Tibial nerve (tissue), 4 donors: ENCODE measurements around the gene PAPPA. TPM values are rescaled to one million over a fixed set of nuclear protein-coding genes. Genes with fewer than 3 reads are reported as not detected.

ENCODE experiments used
- DNase-seq, 2 donors: peaks; one replicate each; pipeline ENCODE4 v3.0.0-alpha.2; 2019; ENCODE audit warnings: low spot score in 2 of 2
- H3K27ac ChIP-seq, 4 donors: fragments of 200-600 bp; sonication (generic) in 3 of 4; one replicate each; pipeline ENCODE4 v1.5.1; 2017 to 2019; ENCODE audit warnings: mild to moderate bottlenecking in 1 of 4
- H3K27me3 ChIP-seq, 2 donors: fragments of 200-600 bp; sonication (generic) in 1 of 2; one replicate each; pipeline versions ENCODE4 v1.5.1 to v1.6.0; 2017 to 2019
- H3K36me3 ChIP-seq, 3 donors: fragments of 200-600 bp; sonication (generic); one replicate each; pipeline ENCODE4 v1.5.1; 2018 to 2019
- H3K4me1 ChIP-seq, 4 donors: fragments of 200-600 bp; sonication (generic) in 3 of 4; one replicate each; pipeline ENCODE4 v1.5.1; 2017 to 2019
- H3K4me3 ChIP-seq, 4 donors: fragments of 200-600 bp; sonication (generic) in 3 of 4; one replicate each; pipeline ENCODE4 v1.5.1; 2017 to 2019; ENCODE audit warnings: mild to moderate bottlenecking in 1 of 4, moderate library complexity in 1 of 4
- H3K9me3 ChIP-seq, 4 donors: fragments of 200-600 bp; sonication (generic) in 3 of 4; one replicate each; pipeline ENCODE4 v1.5.1; 2017 to 2019
- CTCF ChIP-seq, 5 experiments: fragments of 200-600 bp in 3 of 5; fragments of 450-650 bp in 2 of 5; sonication (generic) in 3 of 5; IDR thresholded peaks; one replicate each; pipeline ENCODE4 v1.5.1; 2016 to 2019; ENCODE audit warnings: antibody characterized with exemption in 5 of 5, mild to moderate bottlenecking in 3 of 5, moderate library complexity in 2 of 5
- EP300 ChIP-seq, 2 donors: sonication (generic); formaldehyde crosslinking; IDR thresholded peaks; one replicate each; pipeline ENCODE4 v1.6.1; 2017; ENCODE audit warnings: antibody characterized with exemption in 2 of 2, mild to moderate bottlenecking in 1 of 2
- POLR2A ChIP-seq, 2 donors: fragments of 450-650 bp; IDR thresholded peaks; one replicate each; pipeline ENCODE4 v1.6.1; 2017; ENCODE audit warnings: antibody characterized with exemption in 2 of 2, mild to moderate bottlenecking in 2 of 2, moderate library complexity in 2 of 2
- WGBS, 2 donors: methylation state at CpG; one replicate each; pipeline ENCODE4 v1.1.5; 2018; 5-methylcytosine and 5-hydroxymethylcytosine counted together
- total RNA-seq, 4 donors: library from RNA; depleted of rRNA; stranded (reverse); fragments of >200 nt; gene quantifications; one replicate each; pipeline ENCODE4 v1.1.0, GENCODE V29; 2016

Gene PAPPA
- total RNA-seq, 4 donors from 2014 or later: 1.0 to 8.1 (median 4.0) TPM

- DNase-seq: no peak
- H3K9me3 ChIP-seq: no peaks in the 10 kb centered on the region
- no peak overlapping the region for H3K4me3 ChIP-seq
- no peak overlapping the region for H3K27ac ChIP-seq
- H3K36me3 ChIP-seq: no peaks in the 10 kb centered on the region
- 88 to 89% methylated on average over 3 of the region's 3 CpGs for WGBS, 2 donors
- no peaks in the 10 kb centered on the region for H3K27me3 ChIP-seq
- no peak for TF ChIP-seq CTCF (IDR thresholded peaks at IDR 0.05)
- no peak for TF ChIP-seq EP300 (IDR thresholded peaks at IDR 0.05)
- no peak for TF ChIP-seq POLR2A (IDR thresholded peaks at IDR 0.05)
- no peaks in the 10 kb centered on the region for H3K4me1 ChIP-seq
These were observed 30.4 kb upstream of the PAPPA start for GRCh38 chr9:116123171-116123570.

GRCh38 chr9:116124472-116125040, 29.0 kb upstream of the PAPPA start:
- H3K4me3 ChIP-seq: no peak overlapping the region
- no peaks in the 10 kb centered on the region for H3K36me3 ChIP-seq
- WGBS, 2 donors: 67 to 73% methylated on average over 4 of the region's 4 CpGs
- H3K4me1 ChIP-seq: no peaks in the 10 kb centered on the region
- no peaks in the 10 kb centered on the region for H3K9me3 ChIP-seq
- H3K27ac ChIP-seq: no peak overlapping the region
- no peaks in the 10 kb centered on the region for H3K27me3 ChIP-seq
- no peak for DNase-seq
- no peak for TF ChIP-seq POLR2A (IDR thresholded peaks at IDR 0.05)
- no peak for TF ChIP-seq EP300 (IDR thresholded peaks at IDR 0.05)
- TF ChIP-seq CTCF (IDR thresholded peaks at IDR 0.05): no peak

GRCh38 chr9:116133163-116133562, 20.4 kb upstream of the PAPPA start:
- H3K27me3 ChIP-seq: no peaks in the 10 kb centered on the region
- H3K36me3 ChIP-seq: no peaks in the 10 kb centered on the region
- H3K4me1 ChIP-seq: no peaks in the 10 kb centered on the region
- H3K4me3 ChIP-seq: no peak overlapping the region
- no peak for DNase-seq
- H3K27ac ChIP-seq: no peak overlapping the region
- H3K9me3 ChIP-seq: peaks cover 0 to 12% (median 2%) of the 10 kb centered on the region in 4 donors
- TF ChIP-seq POLR2A (IDR thresholded peaks at IDR 0.05) (no peak), CTCF (IDR thresholded peaks at IDR 0.05) (no peak), EP300 (IDR thresholded peaks at IDR 0.05) (no peak)
- WGBS, 2 donors: 36 to 40% methylated on average over 2 of the region's 2 CpGs

GRCh38 chr9:116134975-116135374, 18.6 kb upstream of the PAPPA start:
- TF ChIP-seq EP300 (IDR thresholded peaks at IDR 0.05) (no peak), POLR2A (IDR thresholded peaks at IDR 0.05) (no peak), CTCF (IDR thresholded peaks at IDR 0.05) (no peak)
- H3K27me3 ChIP-seq: no peaks in the 10 kb centered on the region
- H3K4me1 ChIP-seq: no peaks in the 10 kb centered on the region
- no peaks in the 10 kb centered on the region for H3K36me3 ChIP-seq
- H3K27ac ChIP-seq: no peak overlapping the region
- H3K9me3 ChIP-seq: peaks cover 0 to 12% (median 2%) of the 10 kb centered on the region in 4 donors
- DNase-seq: no peak
- 39 to 44% methylated on average over 3 of the region's 3 CpGs for WGBS, 2 donors
- H3K4me3 ChIP-seq: no peak overlapping the region

- Histone ChIP-seq H3K27me3 (no peaks in the 10 kb centered on the region), H3K4me3 (no peak overlapping the region), H3K4me1 (no peaks in the 10 kb centered on the region), H3K9me3 (no peaks in the 10 kb centered on the region), H3K36me3 (no peaks in the 10 kb centered on the region), H3K27ac (no peak overlapping the region)
- WGBS, 2 donors: 86 to 87% methylated on average over 2 of the region's 2 CpGs
- TF ChIP-seq POLR2A (IDR thresholded peaks at IDR 0.05): no peak
- TF ChIP-seq CTCF (IDR thresholded peaks at IDR 0.05): no peak
- no peak for TF ChIP-seq EP300 (IDR thresholded peaks at IDR 0.05)
- DNase-seq: no peak
These were observed 16.6 kb upstream of the PAPPA start for GRCh38 chr9:116137010-116137409.
